ENCODE results near the gene NDUFAF8.
A peak's percentile ranks its signal among the peaks of the same experiment; 100 is the strongest.

Gene NDUFAF8

GRCh38 chr17:81253358-81254131 is 14.4 kb downstream of the NDUFAF8 start:
- DNase-seq = peak; percentile 38

DNA sequence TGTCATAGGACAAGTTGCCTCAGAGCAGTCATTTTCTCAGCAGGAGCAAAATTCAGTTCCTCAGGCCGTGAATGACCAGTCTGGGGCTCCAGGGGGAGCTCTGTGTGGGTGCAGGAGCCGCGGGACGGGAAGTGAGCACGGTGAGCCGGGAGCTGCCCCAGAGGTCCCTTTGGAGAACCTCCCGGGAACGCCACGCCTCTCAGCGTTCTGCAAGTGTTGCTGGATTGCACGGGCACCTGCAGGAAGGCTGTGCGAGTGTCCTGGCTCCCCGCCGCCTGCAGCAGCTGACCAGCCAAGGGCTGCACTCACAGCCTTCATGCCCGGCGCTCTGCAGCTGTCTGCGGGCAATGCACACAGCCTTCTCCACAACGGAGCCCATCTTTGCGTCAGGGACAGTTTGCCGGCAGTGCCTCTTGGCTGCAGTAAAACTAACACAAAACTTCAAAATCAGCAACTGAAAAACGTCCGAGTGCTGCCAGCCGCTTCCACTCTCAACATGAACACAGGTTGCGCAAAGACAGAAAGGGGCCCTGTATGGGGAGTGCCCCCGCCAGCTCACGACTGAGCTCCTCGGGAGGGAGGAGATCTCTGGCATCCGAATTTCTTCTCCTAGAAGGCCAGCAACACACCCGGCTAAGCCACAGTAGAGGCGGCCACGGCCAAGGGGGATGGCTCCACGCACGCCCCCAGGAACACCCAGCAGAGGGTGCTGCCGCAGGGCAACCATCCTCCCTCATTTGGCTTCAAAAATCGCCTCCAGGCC is 16.0 kb downstream of the NDUFAF8 start:
- DNase-seq = peak; percentile 69

DNA sequence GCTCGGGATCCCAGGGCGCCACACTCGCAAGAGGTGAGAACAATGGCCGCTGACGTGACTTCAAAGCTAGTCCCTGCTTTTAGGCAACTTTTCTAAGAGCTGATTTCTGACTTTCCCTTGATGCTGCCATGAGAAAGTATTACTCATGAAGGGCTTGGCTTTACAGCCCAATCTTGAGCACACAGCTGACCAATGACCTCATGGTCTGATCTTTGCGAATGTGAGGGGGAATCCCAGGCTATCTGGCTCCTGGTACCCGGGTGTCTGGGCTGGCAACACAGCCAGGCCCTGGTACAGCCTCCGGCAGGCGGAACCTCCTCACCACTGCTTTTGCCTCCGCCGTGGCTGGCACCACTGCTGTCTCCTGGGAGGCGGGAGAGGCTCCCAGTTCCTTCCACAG is 17.5 kb downstream of the NDUFAF8 start:
- DNase-seq = no peak

- no peak for DNase-seq
Observed at GRCh38 chr17:81257533-81257932, 18.4 kb downstream of the NDUFAF8 start.

GRCh38 chr17:81258292-81258691 is 19.2 kb downstream of the NDUFAF8 start:
- no peak for DNase-seq

DNA sequence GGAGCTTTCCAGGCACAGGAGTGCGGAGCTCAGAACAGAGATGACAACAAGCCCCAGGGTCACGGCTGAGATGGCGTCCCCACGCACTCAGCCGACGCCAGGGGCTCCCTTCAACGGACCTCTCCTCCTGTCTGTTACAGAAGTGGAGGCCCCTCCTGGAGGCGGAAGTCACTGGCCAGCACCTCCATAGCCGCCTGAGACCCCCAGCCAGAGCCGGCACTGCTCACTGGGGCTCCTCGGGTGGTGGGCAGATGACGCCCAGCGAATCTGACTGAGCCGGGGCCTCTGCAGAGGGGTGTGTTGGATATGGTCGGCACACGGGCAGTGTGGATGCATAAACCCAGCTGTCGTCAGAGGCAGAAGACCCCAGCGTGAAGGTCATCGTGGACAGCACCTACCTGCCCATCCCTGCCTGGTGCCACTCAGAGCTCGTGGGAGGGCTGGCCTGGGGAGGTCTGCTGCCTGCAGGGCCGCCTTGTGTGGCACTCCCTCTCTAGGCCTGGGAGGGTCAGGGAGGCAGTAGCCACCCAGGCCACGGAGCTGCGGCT is 20.0 kb downstream of the NDUFAF8 start:
- no peak for DNase-seq

DNA sequence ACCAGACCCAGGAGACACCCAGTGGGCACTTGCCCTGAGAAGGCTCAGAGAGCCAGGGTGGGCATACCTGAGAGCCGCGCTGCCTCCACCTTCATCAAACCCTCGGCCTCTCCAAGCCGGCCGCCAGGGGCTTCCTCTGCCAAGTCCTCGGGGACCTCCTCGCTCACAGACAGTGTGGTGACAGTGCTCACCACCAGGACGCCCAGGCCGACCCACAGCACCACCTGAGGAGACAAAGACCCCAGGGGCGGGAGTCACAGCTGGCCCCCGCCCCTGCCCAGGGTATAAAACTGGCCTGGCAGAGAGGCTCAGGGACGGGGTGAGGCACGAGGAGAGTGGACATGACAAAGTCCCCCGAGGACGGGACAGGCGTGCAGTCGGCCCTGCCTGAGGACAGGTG is 21.1 kb downstream of the NDUFAF8 start:
- no peak for DNase-seq

DNA sequence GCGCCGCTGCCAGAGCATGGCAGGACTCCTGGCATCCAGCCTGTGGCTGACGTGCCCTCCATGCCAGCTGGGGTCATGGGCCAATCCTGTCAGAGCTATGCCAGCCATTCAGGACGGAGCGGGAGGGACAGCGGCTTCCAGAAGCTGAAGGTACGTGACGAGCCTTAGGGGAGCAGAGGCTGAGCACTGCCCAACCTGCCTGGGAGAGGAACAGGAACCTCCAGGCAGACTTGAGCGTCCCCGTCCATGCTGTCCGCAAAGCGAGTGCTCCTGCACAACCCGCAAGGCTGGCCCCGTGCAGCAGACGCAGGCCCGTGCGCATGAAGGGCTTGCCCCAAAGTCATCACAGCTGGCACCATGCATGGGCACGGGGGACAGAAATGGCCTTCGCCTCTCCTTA is 21.5 kb downstream of the NDUFAF8 start:
- DNase-seq = no peak

- no peak for DNase-seq
Observed at GRCh38 chr17:81261096-81261495, 22.0 kb downstream of the NDUFAF8 start.

GRCh38 chr17:81261582-81262336 is 22.6 kb downstream of the NDUFAF8 start:
- DNase-seq = no peak

- no peak for DNase-seq
Observed at GRCh38 chr17:81263371-81264181, 24.5 kb downstream of the NDUFAF8 start.

DNA sequence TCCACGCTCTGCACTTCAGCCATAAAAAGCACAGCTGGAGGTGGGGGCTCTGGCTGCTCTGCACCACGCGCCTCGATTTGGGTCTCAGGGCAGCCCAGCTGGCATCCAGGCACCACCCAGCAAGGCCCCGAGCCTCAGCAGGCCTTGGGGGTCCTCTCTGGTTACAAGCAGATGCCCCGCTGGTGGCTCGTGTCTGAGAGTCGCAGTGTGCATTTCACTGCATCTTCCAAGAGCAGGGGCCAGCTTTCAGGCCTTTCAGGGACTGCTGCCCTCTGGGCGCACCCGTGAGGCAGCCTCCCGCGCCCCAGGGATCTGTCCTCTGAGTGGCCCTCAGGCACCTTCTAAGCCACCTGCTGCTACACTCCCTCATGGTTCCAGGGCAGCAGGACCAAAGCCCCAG is 25.5 kb downstream of the NDUFAF8 start:
- DNase-seq = no peak

DNA sequence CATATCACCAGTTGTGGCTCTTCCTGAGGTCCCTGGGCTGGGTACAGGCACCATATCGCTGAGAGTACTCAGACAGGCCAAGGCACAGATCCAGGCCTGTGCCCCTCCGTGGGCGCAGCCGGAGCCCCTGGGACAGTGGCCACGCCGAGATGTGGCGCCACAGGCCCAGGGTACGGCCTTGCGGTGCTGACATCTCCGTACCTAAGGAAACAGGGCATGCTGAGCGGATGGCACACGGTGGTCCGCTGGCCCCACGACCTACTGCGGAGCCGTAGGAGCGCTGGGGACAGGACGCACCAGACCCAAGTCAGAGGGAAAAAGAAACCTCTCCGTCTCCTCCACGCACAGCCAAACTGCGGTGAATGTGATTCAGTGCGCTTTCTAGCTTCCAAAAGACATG is 26.5 kb downstream of the NDUFAF8 start:
- DNase-seq = no peak

DNA sequence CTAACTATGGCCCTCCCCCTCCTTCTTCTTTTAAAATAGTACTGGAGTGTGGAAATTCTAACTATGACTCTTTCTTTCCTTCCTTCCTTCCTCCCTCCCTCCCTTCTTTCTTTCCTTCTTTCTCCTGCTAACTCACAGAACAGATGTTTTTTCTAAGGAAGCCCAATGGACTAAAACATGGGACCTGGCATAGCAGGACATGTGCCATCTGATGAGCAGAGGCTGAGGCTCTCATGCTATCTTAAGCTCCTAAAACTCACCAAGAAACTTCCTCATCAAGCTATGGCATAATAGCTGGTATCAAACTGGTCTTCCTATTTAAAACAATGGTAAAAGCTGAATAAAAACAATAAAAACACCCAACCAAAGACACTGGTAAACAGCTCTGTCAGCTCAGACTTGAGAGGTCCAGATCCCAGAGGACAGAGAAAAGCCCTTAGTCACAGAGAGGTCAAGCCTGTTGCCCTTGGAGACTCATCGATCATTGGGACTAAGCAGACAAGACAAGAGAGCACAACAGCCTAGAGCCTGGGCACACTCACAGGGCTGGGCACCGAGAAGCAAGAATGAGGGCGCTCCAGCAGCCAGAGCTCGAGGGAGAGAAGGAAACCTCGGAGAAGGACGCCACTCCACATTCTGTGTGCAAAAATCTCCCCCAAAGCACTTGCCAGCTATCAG is 28.4 kb downstream of the NDUFAF8 start:
- no peak for DNase-seq

- no peak for DNase-seq
Observed at GRCh38 chr17:81270279-81270678, 31.2 kb downstream of the NDUFAF8 start.

DNA sequence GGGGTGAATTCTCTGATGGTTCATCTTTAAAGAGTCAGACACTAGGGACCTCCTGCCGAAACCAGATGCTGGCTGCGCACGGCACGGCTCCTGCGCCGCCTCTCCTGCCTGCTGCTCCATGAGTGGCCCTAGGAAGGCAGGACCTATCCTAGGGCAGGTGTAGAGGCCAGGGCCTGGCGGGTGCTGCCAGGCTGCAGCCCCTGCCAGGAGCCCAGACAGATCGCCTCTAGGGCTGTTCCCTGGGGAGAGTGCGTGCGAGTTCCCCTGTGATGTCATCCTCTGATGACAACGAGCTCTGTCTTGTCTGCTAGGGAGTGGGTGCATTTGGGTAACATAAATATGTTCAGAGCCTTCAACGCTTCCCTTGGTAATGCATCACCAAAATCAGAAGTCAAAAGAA is 32.1 kb downstream of the NDUFAF8 start:
- DNase-seq = no peak

GRCh38 chr17:81272616-81273015 is 33.5 kb downstream of the NDUFAF8 start:
- DNase-seq = no peak

DNA sequence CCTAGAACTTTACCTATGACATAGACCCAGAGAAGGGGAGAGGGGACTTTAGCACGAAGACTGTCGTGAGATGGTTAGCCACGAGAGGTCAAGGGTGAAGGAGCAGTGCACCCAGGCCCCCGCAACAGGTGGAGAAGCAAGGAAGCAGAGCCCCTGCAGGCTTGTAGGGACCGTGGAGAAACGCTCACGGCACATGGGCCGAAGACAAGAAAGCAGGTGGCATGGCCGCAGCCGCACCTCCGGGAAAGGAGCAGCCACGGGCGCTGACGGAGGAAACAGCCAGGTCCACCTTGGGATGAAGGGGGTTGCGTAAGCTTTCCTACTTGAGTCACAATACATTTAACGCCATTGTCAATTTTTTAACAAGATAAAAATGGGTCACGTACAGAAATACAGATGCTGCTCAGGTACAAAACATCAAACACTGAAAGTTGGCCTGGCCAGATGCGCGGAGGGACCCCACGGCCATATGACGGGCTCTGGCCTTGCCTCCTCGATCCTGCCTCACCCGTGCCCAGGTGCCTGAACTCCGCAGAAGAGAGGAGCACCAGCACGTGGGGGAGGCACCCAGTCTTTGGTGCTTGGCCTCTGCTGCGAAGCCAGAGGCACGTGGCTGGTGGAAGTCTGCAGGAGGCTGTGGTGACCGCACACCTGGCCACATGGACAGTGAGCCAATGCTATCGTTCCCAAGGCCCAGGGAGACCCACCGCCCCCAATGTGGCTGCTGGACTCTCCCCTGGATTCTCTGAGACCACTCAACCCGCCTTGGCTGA is 34.8 kb downstream of the NDUFAF8 start:
- no peak for DNase-seq

GRCh38 chr17:81274471-81274855 is 35.3 kb downstream of the NDUFAF8 start:
- no peak for DNase-seq

DNA sequence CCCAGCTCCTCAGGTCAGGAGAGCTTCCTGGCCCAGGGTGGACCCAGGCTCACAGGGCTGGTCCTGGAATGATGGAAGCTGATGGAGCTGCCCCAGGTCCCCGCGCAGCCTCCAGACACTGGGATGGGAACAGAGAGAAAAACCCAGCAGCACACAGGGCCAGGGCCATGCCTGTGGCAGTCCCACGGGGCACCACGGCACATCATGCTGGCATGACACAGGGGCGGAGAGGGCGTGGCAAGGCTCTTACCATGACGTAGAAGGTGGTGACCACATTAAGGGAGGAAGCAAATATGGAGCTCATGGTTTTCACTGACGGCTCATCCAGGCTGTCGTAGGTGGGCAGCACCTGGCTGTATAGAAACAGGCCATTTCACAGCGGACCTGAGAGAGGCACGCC is 37.7 kb downstream of the NDUFAF8 start:
- DNase-seq = no peak

DNA sequence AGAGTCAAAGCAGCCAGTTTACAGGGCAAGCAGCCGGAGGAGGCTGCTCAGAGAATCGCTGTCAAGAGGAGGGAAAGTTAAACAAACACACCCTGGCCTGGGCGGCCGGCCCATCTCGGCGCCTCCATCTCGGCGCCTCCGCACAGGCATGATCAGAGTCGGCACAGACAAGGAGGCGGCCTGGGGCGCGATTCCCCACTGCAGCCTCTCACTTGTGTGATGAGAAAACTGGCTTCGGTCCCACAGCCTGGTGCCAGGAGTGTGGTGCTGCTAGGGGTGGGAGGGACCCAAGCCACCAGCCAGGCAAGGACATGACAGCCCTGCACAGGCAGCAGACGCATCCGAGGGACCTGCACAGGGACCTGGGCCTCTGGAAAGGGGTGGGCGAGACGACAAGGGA is 38.3 kb downstream of the NDUFAF8 start:
- no peak for DNase-seq

Data from fibroblast of skin of abdomen (primary cell).